Stimulated activated CD8-positive, alpha-beta memory T cell treated with anti-CD3 and anti-CD28 coated beads, Interleukin-7, amount 100 ng/mL, for 48 hours (primary cell): Measurements from ENCODE around the gene KRT5.
"Not testable (repeated sequence)": the region's sequence is repeated elsewhere in the genome, so short reads cannot be mapped to it uniquely, and the experiment has no call there.

Source experiments
- DNase-seq, 2 donors: peaks; one replicate each; pipeline ENCODE4 v3.0.0-alpha.2; 2020; ENCODE audit warnings: low read depth in 1 of 2; ENCODE audit errors: extremely low read depth in 1 of 2

Gene KRT5

GRCh38 chr12:52496590-52497071 is 23.6 kb downstream of the KRT5 start:
- no peak for DNase-seq

GRCh38 chr12:52496054-52496453 is 24.1 kb downstream of the KRT5 start:
- DNase-seq: no peak

- no peak for DNase-seq
Observed at GRCh38 chr12:52495389-52495788, 24.8 kb downstream of the KRT5 start.

- DNase-seq: no peak
Observed at GRCh38 chr12:52494518-52494917, 25.7 kb downstream of the KRT5 start.

GRCh38 chr12:52494100-52494499 is 26.1 kb downstream of the KRT5 start:
- DNase-seq: no peak

GRCh38 chr12:52493172-52493571 is 27.0 kb downstream of the KRT5 start, which contains the start of gene KRT6A:
Gene KRT6A (minus strand): TSS chr12:52493257. CDS start chr12:52493188, 69 bp downstream.
- no peak for DNase-seq

- not testable (repeated sequence) for DNase-seq
Observed at GRCh38 chr12:52492405-52492804, 27.8 kb downstream of the KRT5 start.

- not testable (repeated sequence) for DNase-seq
Observed at GRCh38 chr12:52491495-52491894, 28.7 kb downstream of the KRT5 start.

GRCh38 chr12:52488736-52489135 is 31.5 kb downstream of the KRT5 start:
- no peak for DNase-seq

GRCh38 chr12:52487744-52488443 is 32.3 kb downstream of the KRT5 start:
- DNase-seq: not testable (repeated sequence)

- DNase-seq: no peak
Observed at GRCh38 chr12:52487211-52487610, 33.0 kb downstream of the KRT5 start.

- DNase-seq: no peak
Observed at GRCh38 chr12:52486166-52487105, 33.8 kb downstream of the KRT5 start.

GRCh38 chr12:52480073-52480472 is 40.1 kb downstream of the KRT5 start:
- no peak for DNase-seq

- no peak for DNase-seq
Observed at GRCh38 chr12:52477651-52478050, 42.5 kb downstream of the KRT5 start.

GRCh38 chr12:52474212-52474611 is 46.0 kb downstream of the KRT5 start:
- no peak for DNase-seq

GRCh38 chr12:52473768-52474167 is 46.4 kb downstream of the KRT5 start, which contains the start of gene KRT6C:
Gene KRT6C (minus strand): TSS chr12:52473805. CDS start chr12:52473737, 68 bp downstream.
- DNase-seq: no peak

- DNase-seq: no peak
Observed at GRCh38 chr12:52469853-52470252, 50.3 kb downstream of the KRT5 start.

GRCh38 chr12:52464897-52465296 is 55.3 kb downstream of the KRT5 start:
- no peak for DNase-seq
